HG02938 (cell line): Measurements from ENCODE around the gene PLA2G5.

Source experiments
- ATAC-seq: cut with Tn5 transposase; IDR thresholded peaks from one replicate; pipeline ENCODE4 v1.9.1; 2021; ENCODE audit warnings: mild to moderate bottlenecking, moderate library complexity; ENCODE audit not compliant: unreplicated experiment

Gene PLA2G5

GRCh38 chr1:20089328-20090077 lies 19.5 kb downstream of the PLA2G5 start:
- ATAC-seq, result no peak

GRCh38 chr1:20090119-20090518 lies 20.1 kb downstream of the PLA2G5 start:
- ATAC-seq, result no peak

- ATAC-seq, result no peak
Observed at GRCh38 chr1:20090641-20091040, 20.6 kb downstream of the PLA2G5 start.

- ATAC-seq, result no peak
Observed at GRCh38 chr1:20093303-20093702, 23.3 kb downstream of the PLA2G5 start.

GRCh38 chr1:20093940-20094391 lies 24.0 kb downstream of the PLA2G5 start:
- no peak for ATAC-seq

GRCh38 chr1:20095564-20096434 lies 25.8 kb downstream of the PLA2G5 start:
- ATAC-seq, result no peak

- ATAC-seq, result no peak
Observed at GRCh38 chr1:20096840-20097447, 26.9 kb downstream of the PLA2G5 start.

GRCh38 chr1:20099533-20099932 lies 29.5 kb downstream of the PLA2G5 start:
- ATAC-seq, result no peak

GRCh38 chr1:20100632-20101355 lies 30.8 kb downstream of the PLA2G5 start:
- no peak for ATAC-seq

GRCh38 chr1:20102875-20103274 lies 32.9 kb downstream of the PLA2G5 start:
- ATAC-seq, result no peak

- no peak for ATAC-seq
Observed at GRCh38 chr1:20105856-20106255, 35.9 kb downstream of the PLA2G5 start.

GRCh38 chr1:20107351-20107750 lies 37.4 kb downstream of the PLA2G5 start:
- no peak for ATAC-seq

GRCh38 chr1:20107796-20108195 lies 37.8 kb downstream of the PLA2G5 start:
- no peak for ATAC-seq

- ATAC-seq, result no peak
Observed at GRCh38 chr1:20108366-20109123, 38.6 kb downstream of the PLA2G5 start.

GRCh38 chr1:20109223-20109856 lies 39.3 kb downstream of the PLA2G5 start:
- no peak for ATAC-seq

- no peak for ATAC-seq
Observed at GRCh38 chr1:20110679-20111078, 40.7 kb downstream of the PLA2G5 start.

- no peak for ATAC-seq
Observed at GRCh38 chr1:20111452-20111851, 41.5 kb downstream of the PLA2G5 start.

GRCh38 chr1:20112279-20113000 lies 42.4 kb downstream of the PLA2G5 start:
- no peak for ATAC-seq

GRCh38 chr1:20114021-20114648 lies 44.1 kb downstream of the PLA2G5 start:
- no peak for ATAC-seq
